IMR-90 (cell line): ENCODE data around the gene PLAGL1. TPM values are rescaled to one million over a fixed set of nuclear protein-coding genes. Genes with fewer than 3 reads are reported as not detected.

Experiments
- ATAC-seq: fragments of 200-7000 bp; cut with Tn5 transposase; 2 replicates; pipeline ENCODE4 v1.9.1; 2020; ENCODE audit warnings: low read depth, mild to moderate bottlenecking, moderate library complexity
- BruUV-seq: library from RNA; stranded (reverse); fragments of 400-500 nt; replicated peaks from 2 replicates; lab custom pipeline; 2021; lab: Mats Ljungman, UMichigan
- CTCF ChIA-PET: fragments of 300-600 bp; formaldehyde crosslinking; extraction: SDS; loops from one replicate; lab custom pipeline; 2021; ENCODE audit warnings: antibody characterized with exemption; lab: Yijun Ruan, JAX
- POLR2A ChIA-PET: fragments of 300-600 bp; sonication (Branson Sonifier 250); formaldehyde crosslinking; loops from one replicate; lab custom pipeline; 2022; ENCODE audit warnings: antibody characterized with exemption; ENCODE audit not compliant: unreplicated experiment; lab: Charles Lee
- DNase-seq: peaks from one replicate; pipeline ENCODE4 v3.0.0; 2013
- H2AFZ ChIP-seq: replicated peaks from 2 replicates; pipeline ENCODE3; 2013; ENCODE audit warnings: low read length, mild to moderate bottlenecking; ENCODE audit not compliant: poor library complexity
- H2AK5ac ChIP-seq: 2 replicates; pipeline ENCODE4 v1.6.1; 2013; ENCODE audit warnings: low read depth, low read length, inconsistent platforms
- H2AK9ac ChIP-seq: replicated peaks from 2 replicates; pipeline ENCODE3; 2013; ENCODE audit warnings: mild to moderate bottlenecking, low read depth, low read length, moderate library complexity; ENCODE audit not compliant: poor library complexity
- H2BK120ac ChIP-seq: 2 replicates; pipeline ENCODE4 v1.6.1; 2013; ENCODE audit warnings: low read depth, low read length, inconsistent platforms
- H2BK15ac ChIP-seq: 3 replicates; pipeline ENCODE4 v1.6.1; 2013; ENCODE audit warnings: low read depth, low read length, inconsistent platforms
- H2BK20ac ChIP-seq: 2 replicates; pipeline ENCODE4 v1.6.1; 2013; ENCODE audit warnings: low read depth, mild to moderate bottlenecking, inconsistent platforms, low read length, moderate library complexity
- H2BK5ac ChIP-seq: 2 replicates; pipeline ENCODE4 v1.6.1; 2013; ENCODE audit warnings: mild to moderate bottlenecking, low read depth, low read length, inconsistent platforms; ENCODE audit not compliant: poor library complexity, severe bottlenecking
- H3K14ac ChIP-seq: replicated peaks from 2 replicates; pipeline ENCODE4 v1.6.1; 2013; ENCODE audit warnings: low read depth, low read length, inconsistent platforms
- H3K18ac ChIP-seq: 2 replicates; pipeline ENCODE4 v1.6.1; 2013; ENCODE audit warnings: low read depth, low read length, control low read depth
- H3K23ac ChIP-seq: 2 replicates; pipeline ENCODE4 v1.6.1; 2013; ENCODE audit warnings: low read depth, low read length, inconsistent platforms
- H3K27ac ChIP-seq: 2 replicates; pipeline ENCODE4 v1.5.1; 2013; ENCODE audit warnings: mild to moderate bottlenecking, control low read depth, low read length; ENCODE audit not compliant: insufficient read depth
- H3K27me3 ChIP-seq: 2 replicates; pipeline ENCODE4 v1.6.1; 2013; ENCODE audit warnings: low read length; ENCODE audit not compliant: control insufficient read depth, insufficient read depth
- H3K36me3 ChIP-seq: 2 replicates; pipeline ENCODE4 v1.6.1; 2013; ENCODE audit warnings: low read length, mixed read lengths; ENCODE audit not compliant: control insufficient read depth, insufficient read depth
- H3K4ac ChIP-seq: 2 replicates; pipeline ENCODE4 v1.6.1; 2013; ENCODE audit warnings: low read depth, low read length, inconsistent platforms
- H3K4me1 ChIP-seq: 2 replicates; pipeline ENCODE4 v1.6.1; 2013; ENCODE audit warnings: low read length, mixed read lengths; ENCODE audit not compliant: control insufficient read depth, insufficient read depth
- H3K4me2 ChIP-seq: 2 replicates; pipeline ENCODE4 v1.6.1; 2013; ENCODE audit warnings: low read depth, mild to moderate bottlenecking, control low read depth, low read length, moderate library complexity
- H3K4me3 ChIP-seq: 2 replicates; pipeline ENCODE4 v1.5.1; 2013; ENCODE audit warnings: low read depth, mild to moderate bottlenecking, control low read depth, low read length, moderate library complexity; ENCODE audit not compliant: insufficient read depth
- H3K56ac ChIP-seq: 2 replicates; pipeline ENCODE4 v1.6.1; 2013; ENCODE audit warnings: low read length, inconsistent platforms; ENCODE audit not compliant: insufficient read depth; ENCODE audit errors: extremely low read depth
- H3K79me1 ChIP-seq, 2 experiments: 2 replicates each; pipeline ENCODE4 v1.6.1; 2013; ENCODE audit warnings: low read length in 2 of 2, inconsistent platforms in 1 of 2, low read depth in 1 of 2
- H3K9ac ChIP-seq: 2 replicates; pipeline ENCODE4 v1.6.1; 2013; ENCODE audit warnings: low read depth, low read length, control low read depth
- H3K9me1 ChIP-seq: 2 replicates; pipeline ENCODE4 v1.6.1; 2013; ENCODE audit warnings: low read length, inconsistent platforms; ENCODE audit not compliant: insufficient read depth
- H3K9me3 ChIP-seq: 2 replicates; pipeline ENCODE4 v1.6.1; 2013; ENCODE audit warnings: low read length; ENCODE audit not compliant: control insufficient read depth, insufficient read depth
- H4K20me1 ChIP-seq: 2 replicates; pipeline ENCODE4 v1.6.1; 2013; ENCODE audit warnings: low read length, inconsistent platforms; ENCODE audit not compliant: insufficient read depth
- H4K5ac ChIP-seq: 2 replicates; pipeline ENCODE4 v1.6.1; 2013; ENCODE audit warnings: mild to moderate bottlenecking, low read depth, low read length, control low read depth
- H4K8ac ChIP-seq, 2 experiments: 2 replicates each; pipeline ENCODE4 v1.6.1; 2013; ENCODE audit warnings: low read depth in 2 of 2, low read length in 2 of 2, control low read depth in 1 of 2, inconsistent platforms in 1 of 2
- H4K91ac ChIP-seq: 2 replicates; pipeline ENCODE4 v1.6.1; 2013; ENCODE audit warnings: low read depth, low read length, inconsistent platforms; ENCODE audit not compliant: insufficient read depth
- ELK1 ChIP-seq: fragments of 150-350 bp; IDR thresholded peaks from 2 replicates; pipeline ENCODE4 v1.6.1; 2016; ENCODE audit warnings: low read depth, mild to moderate bottlenecking, low read length, moderate library complexity, borderline replicate concordance
- USF2 ChIP-seq: fragments of 150-350 bp; IDR thresholded peaks from 2 replicates; pipeline ENCODE4 v1.6.1; 2017; ENCODE audit warnings: mild to moderate bottlenecking, antibody characterized with exemption, low read length, low read depth
- WGBS, 2 experiments: methylation state at CpG; one replicate each; pipeline versions ENCODE4 v1.1.5 to v1.1.7; 2013; ENCODE audit warnings: missing lambda C conversion rate in 2 of 2; ENCODE audit not compliant: insufficient read length in 1 of 2; ENCODE audit errors: extremely low coverage in 2 of 2; 5-methylcytosine and 5-hydroxymethylcytosine counted together
- dilution Hi-C: fragments of 300-500 bp; cut with HindIII; formaldehyde crosslinking; loops from one replicate; pipeline ENCODE4 v1.14.3; 2018; ENCODE audit warnings: low sequenced_read_pairs; ENCODE audit not compliant: unreplicated experiment
- in situ Hi-C: fragments of 300-500 bp; cut with MboI; formaldehyde crosslinking; loops from 3 replicates; pipeline ENCODE4 v1.14.3; 2019; ENCODE audit warnings: low sequenced_read_pairs, inconsistent platforms, mixed read lengths
- intact Hi-C: fragments of 100-400 bp; cut with micrococcal nuclease; formaldehyde crosslinking; loops from 2 replicates; pipeline ENCODE4 v1.10.0; 2022
- polyA plus RNA-seq, 3 experiments: library from polyadenylated mRNA; depleted of rRNA; stranded (reverse); fragments of >200 nt; gene quantifications; 2 replicates each; pipeline ENCODE4 v1.2.3, GENCODE V29; 2012; ENCODE audit warnings: low replicate concordance in 1 of 3
- total RNA-seq: library from RNA; depleted of rRNA; stranded (reverse); fragments of >200 nt; gene quantifications from 2 replicates; pipeline ENCODE4 v1.2.3, GENCODE V29; 2012

The PLAGL1 gene
- total and polyA plus RNA-seq, 2 of the 4 experiments (the other 2 are of a cell fraction) = 23.3 to 73.8 TPM

- no peak overlapping the region for H3K56ac ChIP-seq
- DNase-seq (no peak), ATAC-seq (no peak)
- no peaks in the 10 kb centered on the region for H3K9me3 ChIP-seq
- no peak overlapping the region for H2BK120ac ChIP-seq
- no peak overlapping the region for H3K4me3 ChIP-seq
- H3K9me1 ChIP-seq = no peaks in the 10 kb centered on the region; the same call in 1 of the 2 replicates
- no TSS peak for BruUV-seq
- H4K5ac ChIP-seq = no peak overlapping the region; the same call in 1 of the 2 replicates
- peaks cover 6% of the 10 kb centered on the region for H3K27me3 ChIP-seq
- H4K8ac ChIP-seq = no peak overlapping the region
- POLR2A ChIA-PET = no interaction called here
- H3K23ac ChIP-seq = no peak overlapping the region
- no peak overlapping the region for H2BK5ac ChIP-seq
- H3K4me1 ChIP-seq = peaks cover 8% of the 10 kb centered on the region
- no peak overlapping the region for H2AK5ac ChIP-seq
- in situ Hi-C loops (no loop called here), intact Hi-C loops (loop anchor here (5.0 kb wide), 1 partner anchor 34 kb away; the partner anchor contains the start of gene PLAGL1), dilution Hi-C loops (no loop called here)
- no peak overlapping the region for H3K14ac ChIP-seq
- H3K27ac ChIP-seq = no peak overlapping the region
- H3K4ac ChIP-seq = no peak overlapping the region
- H3K18ac ChIP-seq = no peak overlapping the region
- no peak for TF ChIP-seq ELK1
- TF ChIP-seq USF2 = no peak
- H3K79me1 ChIP-seq = peaks cover 3 to 14% of the 10 kb centered on the region in 2 experiments; a peak in 3 of 4 replicates
- no peak overlapping the region; the same call in 1 of the 2 replicates for H3K4me2 ChIP-seq
- no peak overlapping the region for H2BK15ac ChIP-seq
- H3K9ac ChIP-seq = no peak overlapping the region
- CTCF ChIA-PET = no interaction called here
- WGBS, 2 experiments = 48 to 100% methylated on average over 1 to 4 of the region's 13 CpGs
- no peak overlapping the region for H2AK9ac ChIP-seq
- H3K36me3 ChIP-seq = no peaks in the 10 kb centered on the region; the same call in 1 of the 2 replicates
- H2AFZ ChIP-seq = no peak overlapping the region
- H4K91ac ChIP-seq = no peak overlapping the region
- peaks cover 18% of the 10 kb centered on the region; the same call in 1 of the 2 replicates for H4K20me1 ChIP-seq
- H2BK20ac ChIP-seq = no peak overlapping the region
These were observed 34.7 kb downstream of the PLAGL1 start for GRCh38 chr6:143973097-143973966.
